ENCODE data around the gene UBAP1L.
"Not testable (repeated sequence)": the region's sequence is repeated elsewhere in the genome, so short reads cannot be mapped to it uniquely, and the experiment has no call there.

The UBAP1L gene

DNA sequence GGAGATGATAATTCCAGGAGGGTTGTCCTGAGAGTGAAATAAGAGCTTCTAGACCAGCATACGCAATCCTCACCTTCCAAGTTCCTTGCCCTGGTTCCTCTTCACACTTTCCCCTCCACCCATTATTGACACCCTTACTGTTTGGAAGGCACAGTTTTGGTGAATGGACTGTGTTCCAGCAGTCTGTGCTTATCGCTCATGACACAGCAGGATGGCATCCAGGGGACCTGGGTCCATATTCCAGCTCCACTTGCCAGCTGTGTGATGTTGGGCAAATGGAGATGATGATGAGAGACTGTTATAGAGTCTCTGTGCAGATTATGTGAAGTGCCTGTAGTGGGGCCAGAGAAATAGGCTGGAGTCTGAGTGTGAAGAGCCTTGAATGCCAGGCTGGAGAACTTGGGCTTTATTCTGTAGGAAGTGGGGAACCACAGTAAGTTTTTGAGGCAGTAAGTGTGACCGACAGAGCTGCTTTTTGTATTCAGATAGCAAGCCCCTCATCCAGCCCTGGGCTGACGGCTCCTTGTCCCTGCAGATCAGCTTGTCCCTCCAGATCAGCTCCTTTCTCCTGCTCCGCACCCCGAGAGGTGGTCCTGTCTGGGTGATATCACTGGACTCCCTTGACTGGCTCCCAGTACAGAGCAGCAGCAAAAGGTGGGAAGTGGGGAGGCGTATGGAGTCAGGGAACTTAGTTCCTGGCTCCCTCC lies 30.3 kb downstream of the UBAP1L start:
- DNase-seq (ENCODE audit: low read depth, low spot score) = no peak

DNA sequence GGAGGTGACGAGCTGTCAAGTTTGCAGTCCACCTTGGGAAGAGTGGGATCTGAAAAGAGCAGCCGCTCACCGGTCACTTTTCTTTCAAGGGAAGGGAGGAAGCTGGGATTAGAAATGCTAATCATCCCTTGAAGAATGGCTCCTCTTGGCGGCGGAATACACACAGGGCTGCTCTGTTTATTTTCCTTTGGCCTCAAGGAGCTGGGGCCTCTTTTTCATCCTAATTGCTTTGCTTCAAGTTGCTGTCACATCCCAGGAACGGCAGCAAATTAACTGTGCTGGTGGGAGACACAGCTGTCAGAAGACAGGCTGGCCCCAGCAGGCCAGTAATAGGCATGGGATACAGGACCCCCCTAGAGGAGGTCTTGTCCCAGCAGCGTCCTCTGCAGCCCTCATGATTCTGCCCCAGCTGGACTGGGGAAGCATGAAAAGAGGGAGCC lies 31.7 kb downstream of the UBAP1L start:
- no peak for DNase-seq (ENCODE audit: low read depth, low spot score)

DNA sequence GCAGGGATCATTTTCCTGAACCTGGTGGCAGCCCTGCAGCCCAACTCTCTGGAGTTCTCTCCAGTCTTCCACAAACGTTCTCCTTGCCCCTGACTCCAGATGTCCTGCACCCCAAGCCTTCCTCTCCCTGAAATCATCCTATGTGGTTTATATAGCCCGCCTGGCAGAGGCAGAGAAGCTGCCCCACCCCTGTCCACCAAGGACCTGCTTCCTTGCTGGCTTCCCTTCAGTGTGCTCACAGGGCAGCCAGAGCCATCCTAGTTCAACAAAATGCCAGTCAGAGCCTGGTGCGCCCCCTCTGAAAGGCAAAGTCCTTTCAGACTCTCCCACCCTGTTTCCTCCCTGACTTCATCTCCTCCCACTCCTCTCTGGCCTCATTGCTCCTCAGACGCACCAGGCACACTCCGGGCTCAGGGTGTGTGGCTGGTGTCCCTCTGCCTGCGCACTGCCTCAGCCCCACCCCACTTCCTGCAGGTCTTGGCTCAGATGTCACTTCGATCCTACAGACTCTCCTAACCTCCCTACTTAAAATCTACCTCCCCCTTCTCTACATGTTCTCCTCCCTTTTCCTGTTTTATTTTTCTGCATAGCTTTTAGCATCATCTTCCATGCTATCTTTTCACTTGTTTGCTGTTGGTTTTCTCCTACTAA lies 32.6 kb downstream of the UBAP1L start:
- DNase-seq (ENCODE audit: low read depth, low spot score) = no peak

DNA sequence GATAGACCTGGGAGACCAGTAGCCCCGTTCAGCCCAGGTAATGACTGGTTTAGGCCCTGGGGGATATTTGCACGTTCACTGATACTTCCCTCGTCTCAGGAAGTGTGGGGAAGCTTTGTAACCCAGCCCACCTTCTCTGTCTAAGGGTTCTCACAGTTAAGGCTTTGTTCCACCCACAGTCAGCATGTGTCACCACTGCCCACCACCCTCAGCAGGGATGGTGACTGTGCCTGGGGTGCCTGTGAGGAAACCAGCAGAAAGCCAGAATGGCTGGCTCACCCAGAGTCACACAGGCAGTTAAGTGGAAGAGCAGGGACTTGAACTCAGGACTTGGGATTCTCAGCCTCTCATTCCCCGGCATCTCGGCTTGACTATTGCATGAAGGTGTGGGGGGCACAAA lies 33.2 kb downstream of the UBAP1L start:
- no peak for DNase-seq (ENCODE audit: low read depth, low spot score)

DNA sequence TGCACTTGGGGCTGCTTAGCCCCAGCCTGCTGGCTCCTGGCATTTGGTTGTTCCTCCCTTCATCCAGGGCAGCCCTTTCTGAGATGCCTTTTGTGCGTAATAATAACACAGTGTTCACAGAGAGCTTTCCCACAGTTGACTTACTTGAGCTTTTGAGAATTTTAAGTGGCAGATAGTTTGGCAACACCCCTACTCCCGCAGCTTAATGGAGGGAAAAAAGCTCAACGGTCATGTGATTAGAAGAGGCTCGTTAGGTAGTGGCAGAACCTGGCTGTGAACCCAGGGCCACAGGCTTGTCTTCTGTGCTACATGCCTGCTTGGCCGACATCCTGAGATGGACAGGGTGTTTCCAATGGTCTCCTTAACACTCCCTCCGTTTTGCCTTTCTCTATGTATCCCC lies 33.7 kb downstream of the UBAP1L start:
- DNase-seq (ENCODE audit: low read depth, low spot score) = no peak

DNA sequence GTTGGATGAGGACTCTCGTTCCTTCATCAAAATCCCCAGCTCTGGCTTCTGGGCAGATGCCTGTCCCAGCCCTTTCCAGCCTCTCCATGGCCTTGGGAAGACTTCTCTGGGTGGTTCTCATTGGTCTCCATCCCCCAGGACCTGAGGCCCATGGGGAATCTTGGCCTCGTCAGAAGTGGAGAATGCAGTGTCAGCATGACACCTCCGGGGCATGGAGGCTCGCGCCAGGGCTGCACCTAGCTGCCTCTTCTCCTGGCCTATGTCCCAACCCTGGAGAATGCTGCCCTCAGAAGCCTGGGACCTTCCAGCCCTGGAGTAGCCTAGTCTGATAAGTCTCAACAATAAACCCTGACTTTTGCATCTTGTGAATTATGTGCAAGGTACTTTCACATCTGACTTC lies 35.4 kb downstream of the UBAP1L start:
- no peak for DNase-seq (ENCODE audit: low read depth, low spot score)

DNA sequence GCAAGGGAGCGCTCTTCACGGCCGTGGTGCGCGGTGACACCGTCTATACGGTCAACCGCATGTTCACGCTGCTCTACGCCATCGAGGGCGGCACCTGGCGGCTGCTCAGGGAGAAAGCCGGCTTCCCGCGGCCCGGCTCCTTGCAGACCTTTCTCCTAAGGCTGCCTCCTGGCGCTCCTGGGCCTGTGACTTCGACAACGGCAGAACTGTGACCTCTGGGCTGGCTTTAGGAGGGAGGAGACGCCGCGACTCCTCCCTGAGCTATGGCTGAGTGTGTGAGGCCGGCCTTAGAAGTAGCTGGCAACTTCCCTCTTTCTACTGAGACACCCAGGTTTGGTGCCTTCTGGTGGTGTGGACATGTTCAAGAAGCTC lies 37.0 kb downstream of the UBAP1L start:
- DNase-seq (ENCODE audit: low read depth, low spot score) = no peak

DNA sequence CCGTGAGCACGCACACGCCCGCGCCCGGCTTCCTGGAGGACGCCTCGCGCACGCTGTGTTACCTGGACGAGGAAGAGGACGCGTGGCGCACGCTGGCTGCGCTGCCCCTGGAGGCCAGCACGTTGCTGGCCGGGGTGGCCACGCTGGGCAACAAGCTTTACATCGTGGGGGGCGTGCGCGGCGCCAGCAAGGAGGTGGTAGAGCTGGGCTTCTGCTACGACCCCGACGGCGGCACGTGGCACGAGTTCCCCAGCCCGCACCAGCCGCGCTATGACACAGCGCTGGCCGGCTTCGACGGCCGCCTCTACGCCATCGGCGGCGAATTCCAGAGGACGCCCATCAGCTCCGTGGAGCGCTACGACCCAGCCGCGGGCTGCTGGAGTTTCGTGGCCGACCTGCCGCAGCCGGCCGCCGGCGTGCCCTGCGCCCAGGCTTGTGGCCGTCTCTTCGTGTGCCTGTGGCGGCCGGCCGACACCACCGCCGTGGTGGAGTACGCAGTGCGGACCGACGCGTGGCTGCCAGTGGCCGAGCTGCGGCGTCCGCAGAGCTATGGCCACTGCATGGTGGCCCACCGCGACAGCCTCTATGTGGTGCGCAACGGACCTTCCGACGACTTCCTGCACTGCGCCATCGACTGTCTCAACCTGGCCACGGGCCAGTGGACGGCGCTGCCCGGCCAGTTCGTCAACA lies 37.6 kb downstream of the UBAP1L start:
- DNase-seq (ENCODE audit: low read depth, low spot score) = no peak

DNA sequence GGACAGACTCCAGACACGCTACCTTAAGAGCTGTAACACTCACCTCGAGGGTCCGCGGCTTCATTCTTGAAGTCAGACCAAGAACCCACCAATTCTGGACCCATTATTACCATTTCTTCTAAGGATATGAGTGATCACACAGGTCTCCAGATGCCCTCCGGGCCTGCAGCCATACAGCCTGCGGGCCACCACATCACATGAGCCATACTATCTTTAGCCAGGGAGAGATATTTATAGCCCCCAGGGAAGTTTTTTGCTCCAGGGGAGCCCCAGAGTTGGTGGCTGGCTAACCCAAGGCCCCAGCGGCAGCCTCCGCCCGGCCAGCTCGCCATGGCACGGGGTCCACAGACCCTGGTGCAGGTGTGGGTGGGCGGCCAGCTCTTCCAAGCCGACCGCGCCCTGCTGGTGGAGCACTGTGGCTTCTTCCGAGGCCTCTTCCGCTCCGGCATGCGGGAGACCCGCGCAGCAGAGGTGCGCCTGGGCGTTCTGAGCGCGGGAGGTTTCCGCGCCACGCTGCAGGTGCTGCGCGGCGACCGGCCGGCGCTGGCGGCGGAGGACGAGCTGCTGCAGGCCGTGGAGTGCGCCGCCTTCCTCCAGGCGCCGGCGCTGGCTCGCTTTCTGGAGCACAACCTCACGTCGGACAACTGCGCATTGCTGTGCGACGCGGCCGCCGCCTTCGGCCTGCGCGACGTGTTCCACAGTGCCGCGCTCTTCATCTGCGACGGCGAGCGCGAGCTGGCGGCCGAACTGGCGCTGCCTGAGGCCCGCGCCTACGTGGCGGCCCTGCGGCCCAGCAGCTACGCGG lies 38.3 kb downstream of the UBAP1L start, which contains the start of gene KBTBD13:
Gene KBTBD13, plus strand, starts transcription at position 261 of the 805 bp plus-strand sequence. Its CDS starts 70 bp downstream, at position 331.
- no peak for DNase-seq (ENCODE audit: low read depth, low spot score)

DNA sequence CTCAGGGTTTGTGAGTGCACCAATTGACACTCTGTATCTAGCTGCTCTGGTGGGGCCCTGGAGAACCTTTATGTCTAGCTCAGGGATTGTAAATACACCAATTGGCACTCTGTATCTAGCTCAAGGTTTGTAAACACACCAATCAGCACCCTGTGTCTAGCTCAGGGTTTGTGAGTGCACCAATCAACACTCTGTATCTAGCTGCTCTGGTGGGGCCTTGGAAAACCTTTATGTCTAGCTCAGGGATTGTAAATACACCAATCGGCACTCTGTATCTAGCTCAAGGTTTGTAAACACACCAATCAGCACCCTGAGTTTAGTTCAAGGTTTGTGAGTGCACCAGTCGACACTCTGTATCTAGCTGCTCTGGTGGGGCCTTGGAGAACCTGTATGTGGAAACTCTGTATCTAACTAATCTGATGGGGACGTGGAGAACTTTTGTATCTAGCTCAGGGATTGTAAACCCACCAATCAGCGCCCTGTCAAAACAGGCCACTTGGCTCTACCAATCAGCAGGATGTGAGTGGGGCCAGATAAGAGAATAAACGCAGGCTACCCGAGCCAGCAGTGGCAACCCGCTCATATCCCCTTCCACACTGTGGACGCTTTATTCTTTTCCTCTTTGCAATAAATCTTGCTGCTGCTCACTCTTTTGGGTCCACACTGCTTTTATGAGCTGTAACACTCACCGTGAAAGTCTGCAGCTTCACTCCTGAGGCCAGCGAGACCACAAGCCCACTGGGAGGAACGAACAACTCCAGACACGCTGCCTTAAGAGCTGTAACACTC lies 39.2 kb downstream of the UBAP1L start:
- not testable (repeated sequence) for DNase-seq (ENCODE audit: low read depth, low spot score)

DNA sequence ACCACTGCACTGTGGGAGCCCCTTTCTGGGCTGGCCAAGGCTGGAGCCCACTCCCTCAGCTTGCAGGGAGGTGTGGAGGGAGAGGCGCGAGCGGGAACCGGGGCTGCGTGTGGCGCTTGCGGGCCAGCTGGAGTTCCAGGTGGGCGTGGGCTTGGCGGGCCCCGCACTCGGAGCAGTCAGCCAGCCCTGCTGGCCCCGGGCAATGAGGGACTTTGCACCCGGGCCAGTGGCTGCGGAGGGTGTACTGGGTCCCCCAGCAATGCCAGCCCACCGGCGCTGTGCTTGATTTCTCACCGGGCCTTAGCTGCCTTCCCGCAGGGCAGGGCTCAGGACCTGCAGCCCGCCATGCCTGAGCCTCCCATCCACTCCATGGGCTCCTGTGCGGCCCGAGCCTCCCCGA lies 40.1 kb downstream of the UBAP1L start:
- not testable (repeated sequence) for DNase-seq (ENCODE audit: low read depth, low spot score)

DNA sequence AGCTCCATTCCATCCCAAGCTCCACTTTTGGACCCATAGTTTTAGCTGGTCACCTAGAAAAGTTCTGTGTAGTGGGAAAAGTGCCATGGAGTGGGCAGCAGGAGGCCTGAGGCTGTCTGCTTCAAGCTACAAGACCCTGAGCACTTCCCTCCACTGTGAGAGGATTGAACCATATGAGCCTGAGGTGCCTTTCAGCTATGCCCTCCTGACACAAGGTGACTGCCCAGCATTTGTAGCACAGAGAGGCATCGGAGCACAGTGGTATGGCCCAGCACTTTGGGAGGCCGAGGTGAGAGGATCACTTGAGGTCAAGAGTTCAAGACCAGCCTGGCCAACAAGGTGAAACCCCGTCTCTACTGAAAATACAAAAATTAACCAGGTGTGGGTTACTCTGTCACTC lies 42.4 kb downstream of the UBAP1L start:
- DNase-seq (ENCODE audit: low read depth, low spot score) = no peak

DNA sequence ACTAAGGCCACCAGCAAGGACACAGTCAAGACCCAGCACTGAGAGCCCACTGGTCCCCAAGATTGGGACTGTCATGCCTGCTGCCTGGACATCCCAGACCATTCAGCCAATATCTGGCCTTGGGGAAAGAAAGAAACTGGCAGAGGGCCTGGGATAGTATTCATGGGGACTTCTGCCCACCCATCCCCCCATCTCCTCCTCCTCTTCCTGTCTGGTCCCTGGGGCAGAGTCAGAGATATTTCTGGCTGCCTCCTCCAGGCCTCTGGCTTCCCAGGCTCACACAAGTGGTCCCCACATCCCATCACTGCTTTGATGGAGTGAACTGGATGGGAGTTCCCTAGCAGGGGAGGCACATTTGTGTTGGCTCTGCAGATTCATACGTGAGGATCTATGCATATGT lies 43.0 kb downstream of the UBAP1L start:
- no peak for DNase-seq (ENCODE audit: low read depth, low spot score)

DNA sequence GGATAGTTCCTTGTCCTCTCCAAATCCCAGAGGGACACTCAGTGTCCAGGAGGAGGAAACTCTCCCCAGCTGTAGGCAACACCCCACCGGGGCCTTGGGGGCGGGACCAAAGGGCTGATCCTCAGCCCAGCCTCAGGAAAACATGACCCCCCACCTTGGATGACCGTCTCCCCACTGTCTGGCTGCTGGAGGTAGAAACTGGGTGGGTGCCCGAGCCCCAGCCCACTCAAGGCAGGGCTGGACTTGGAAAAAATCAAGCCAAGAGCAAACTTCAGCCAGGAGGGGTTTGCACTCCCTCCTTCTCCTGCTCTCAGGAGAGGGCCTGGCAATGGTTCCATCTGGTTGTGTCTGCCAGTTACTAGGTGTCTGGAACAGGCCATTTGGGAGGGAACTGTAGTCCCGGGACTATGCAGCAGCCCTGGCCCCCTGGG lies 43.6 kb downstream of the UBAP1L start:
- no peak for DNase-seq (ENCODE audit: low read depth, low spot score)

DNA sequence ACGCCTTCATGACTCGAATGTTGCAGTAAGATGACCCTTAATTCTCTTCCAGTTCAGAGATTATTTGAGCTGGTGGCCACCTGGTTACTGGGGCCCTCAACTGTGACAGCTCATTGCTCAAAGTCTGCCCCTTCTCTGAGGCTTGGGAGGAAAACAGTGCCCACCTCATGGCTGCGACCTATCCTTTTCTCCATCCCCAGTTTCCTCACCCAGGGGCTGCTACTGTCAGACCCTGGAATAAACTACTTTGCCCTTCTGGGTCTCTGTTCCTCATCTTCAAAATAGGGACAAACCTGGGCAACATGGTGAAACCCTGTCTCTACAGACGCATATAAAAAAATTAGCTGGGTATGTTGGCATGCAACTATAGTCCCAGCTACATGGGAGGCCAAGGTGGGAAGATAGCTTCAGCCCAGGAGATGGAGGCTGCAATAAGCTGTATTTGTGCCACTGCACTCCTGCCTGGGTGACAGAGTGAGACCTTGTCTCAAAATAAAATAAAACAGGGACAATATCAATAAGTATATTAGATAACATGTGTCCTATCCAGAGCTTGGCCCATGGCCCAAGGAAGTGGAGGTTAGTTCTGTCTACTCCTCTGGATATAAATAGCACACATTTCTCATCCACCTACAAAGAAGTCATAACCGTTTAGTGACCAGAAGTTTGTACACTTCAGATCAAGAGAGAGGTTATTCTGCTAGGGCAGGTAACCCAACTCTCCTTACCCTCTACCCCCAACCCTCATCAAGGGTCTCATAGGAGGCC lies 45.0 kb downstream of the UBAP1L start:
- no peak for DNase-seq (ENCODE audit: low read depth, low spot score)

DNA sequence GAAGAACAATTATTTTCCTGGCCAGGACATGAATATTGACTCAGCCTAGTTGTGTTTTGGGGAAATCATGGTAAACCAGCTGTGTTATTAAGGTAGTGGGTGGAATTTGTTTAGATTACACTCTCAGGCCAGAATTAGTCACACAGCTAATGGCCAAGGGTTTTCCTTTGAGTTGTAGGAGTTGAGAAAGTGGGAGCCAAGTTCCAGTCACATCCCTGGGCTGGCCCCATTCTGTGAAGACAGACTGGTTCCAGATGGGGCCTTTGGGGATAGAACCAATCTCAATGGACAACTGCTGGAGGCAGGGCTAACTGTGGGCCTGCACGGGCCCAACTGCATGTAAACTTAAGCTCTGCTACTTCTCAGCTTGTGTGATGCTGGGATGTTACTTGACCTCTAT lies 45.8 kb downstream of the UBAP1L start:
- no peak for DNase-seq (ENCODE audit: low read depth, low spot score)

DNA sequence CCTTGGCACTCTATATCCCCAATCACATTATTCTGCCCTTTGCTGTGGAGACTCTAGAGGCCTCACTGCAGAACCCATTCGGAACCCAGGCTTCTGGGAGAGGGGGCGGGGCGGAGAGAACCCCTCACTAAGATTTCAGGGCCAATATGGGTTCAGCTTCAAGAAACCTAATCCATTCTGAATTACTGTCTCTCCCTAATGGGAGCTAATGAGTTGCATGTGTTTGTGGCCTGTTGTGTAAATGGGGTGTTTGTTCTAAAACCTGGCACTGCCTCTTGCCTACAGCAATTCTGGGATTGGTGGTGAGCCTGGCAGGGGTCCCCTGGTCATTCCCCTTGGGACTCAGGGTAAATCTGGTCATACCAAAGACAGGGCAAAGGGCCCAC lies 46.6 kb downstream of the UBAP1L start:
- DNase-seq (ENCODE audit: low read depth, low spot score) = no peak

DNA sequence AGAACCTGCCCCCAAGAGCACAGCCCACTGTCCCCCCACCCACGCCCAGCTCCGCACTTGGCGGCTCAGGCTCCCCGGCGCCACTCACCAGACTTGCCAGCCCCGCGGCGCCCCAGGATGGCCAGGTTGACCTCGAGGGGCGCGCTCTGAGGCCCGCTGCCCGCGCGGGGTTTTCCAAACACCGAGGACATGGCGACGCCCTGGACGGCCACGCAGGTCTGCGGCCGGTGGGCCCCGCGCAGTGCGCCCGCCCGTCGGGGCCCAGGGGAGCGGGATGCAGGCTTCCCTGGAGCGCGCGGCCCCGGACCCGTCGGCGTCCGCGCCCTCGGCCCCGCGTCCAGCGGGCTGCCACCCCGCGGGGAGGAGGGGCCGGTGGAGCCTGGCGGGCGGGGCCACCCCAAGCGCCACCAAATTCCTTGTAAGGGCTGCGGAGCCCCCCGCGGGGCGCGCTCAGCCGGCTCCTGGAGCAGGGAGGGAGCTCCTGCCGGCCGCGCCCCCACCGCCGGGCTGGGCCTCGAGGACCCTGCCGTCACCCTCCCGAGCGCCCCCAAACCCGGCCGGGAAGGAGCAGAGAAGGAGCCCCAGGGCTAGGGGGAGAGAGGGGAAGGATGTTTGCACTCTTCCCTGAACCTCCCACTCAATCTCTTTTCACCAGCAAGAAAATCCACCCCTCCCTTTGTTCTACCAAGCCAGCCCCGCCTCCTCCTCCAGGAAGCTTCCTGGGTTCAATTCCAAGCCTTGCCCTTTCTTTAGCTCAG lies 47.2 kb downstream of the UBAP1L start, which contains the start of gene RASL12:
Gene RASL12, minus strand, starts transcription at position 347 of the 758 bp plus-strand sequence. Its CDS starts 156 bp downstream, at position 191.
- no peak for DNase-seq (ENCODE audit: low read depth, low spot score)

DNA sequence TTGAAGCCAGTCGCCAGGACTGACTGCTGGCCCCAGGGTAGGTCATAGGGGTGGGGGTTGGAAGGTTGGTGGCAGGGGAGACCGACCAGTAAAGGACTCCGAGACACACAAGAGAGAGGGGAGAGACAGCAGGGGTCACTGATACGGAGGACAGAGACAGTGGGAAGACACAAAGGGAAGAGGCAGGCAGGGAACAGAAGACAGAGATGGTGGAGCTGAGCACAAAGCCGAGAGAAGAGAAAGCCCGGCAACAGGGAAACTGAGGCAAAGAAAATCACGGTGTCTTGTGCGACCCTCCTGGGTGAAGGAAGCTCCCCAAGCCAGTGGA lies 47.7 kb downstream of the UBAP1L start:
- no peak for DNase-seq (ENCODE audit: low read depth, low spot score)

Data from brain pericyte (primary cell).